SK-N-SH (cell line): ENCODE data around the gene JAZF1. TPM values are rescaled to one million over a fixed set of nuclear protein-coding genes. Genes with fewer than 3 reads are reported as not detected.

Experiments used
- CTCF ChIA-PET: fragments of 300-600, 350-600 bp; formaldehyde crosslinking; extraction: SDS; loops from one replicate; lab custom pipeline; 2021; lab: Yijun Ruan, JAX
- POLR2A ChIA-PET: fragments of 350-600 bp; sonication (Branson Sonifier 250); formaldehyde crosslinking; extraction: SDS; loops from one replicate; lab custom pipeline; 2020; ENCODE audit warnings: antibody characterized with exemption, inconsistent platforms; lab: Yijun Ruan, JAX
- DNase-seq: peaks from one replicate; pipeline ENCODE4 v3.0.0; 2012
- H2AFZ ChIP-seq: fragments of 200-600 bp; sonication (generic); 2 replicates; pipeline ENCODE4 v1.8.1; 2016; ENCODE audit warnings: antibody characterized with exemption, mild to moderate bottlenecking, low read depth
- H3F3A ChIP-seq: fragments of 200-600 bp; sonication (generic); replicated peaks from 2 replicates; pipeline ENCODE3; 2016; ENCODE audit warnings: antibody characterized with exemption, mild to moderate bottlenecking; ENCODE audit not compliant: insufficient read depth
- H3K27ac ChIP-seq, 2 experiments: fragments of 200-500 bp in 1 of 2; fragments of 200-600 bp in 1 of 2; sonication (Bioruptor generic) in 1 of 2; sonication (generic), shearing (Covaris generic) in 1 of 2; 2 replicates each; pipeline versions ENCODE4 v1.5.1 to v1.6.1; 2014 to 2016; ENCODE audit warnings: low read depth in 2 of 2, inconsistent platforms in 1 of 2, low read length in 1 of 2, mild to moderate bottlenecking in 1 of 2, mixed read lengths in 1 of 2
- H3K27me3 ChIP-seq: fragments of 200-600 bp; sonication (generic), shearing (Covaris generic); 2 replicates; pipeline ENCODE4 v1.6.1; 2016; ENCODE audit warnings: mixed run types; ENCODE audit not compliant: insufficient read depth
- H3K36me3 ChIP-seq, 2 experiments: fragments of 200-500 bp in 1 of 2; fragments of 200-600 bp in 1 of 2; sonication (Bioruptor generic) in 1 of 2; sonication (generic) in 1 of 2; replicated peaks in 1 of 2; 2 replicates each; pipeline versions ENCODE3 to v1.5.1; 2014 to 2016; ENCODE audit warnings: low read length in 1 of 2, mild to moderate bottlenecking in 1 of 2; ENCODE audit not compliant: insufficient read depth in 2 of 2, control insufficient read depth in 1 of 2
- H3K4me1 ChIP-seq, 2 experiments: fragments of 200-500 bp in 1 of 2; fragments of 200-600 bp in 1 of 2; sonication (Bioruptor generic) in 1 of 2; sonication (generic), shearing (Covaris generic) in 1 of 2; 2 replicates each; pipeline versions ENCODE4 v1.5.1 to v1.6.1; 2014 to 2016; ENCODE audit warnings: low read depth in 1 of 2, low read length in 1 of 2, mixed run types in 1 of 2; ENCODE audit not compliant: insufficient read depth in 2 of 2, control insufficient read depth in 1 of 2
- H3K4me2 ChIP-seq: fragments of 200-600 bp; sonication (generic), shearing (Covaris generic); 2 replicates; pipeline ENCODE4 v1.6.1; 2017; ENCODE audit warnings: mixed run types
- H3K4me3 ChIP-seq, 2 experiments: fragments of 200-500 bp in 1 of 2; fragments of 200-600 bp in 1 of 2; sonication (Bioruptor generic) in 1 of 2; sonication (generic), shearing (Covaris generic) in 1 of 2; 2 replicates each; pipeline versions ENCODE4 v1.5.1 to v1.8.1; 2014 to 2016; ENCODE audit warnings: low read depth in 2 of 2, inconsistent platforms in 1 of 2, low read length in 1 of 2, mild to moderate bottlenecking in 1 of 2, mixed read lengths in 1 of 2, moderate library complexity in 1 of 2
- H3K79me2 ChIP-seq: fragments of 200-600 bp; sonication (generic); 2 replicates; pipeline ENCODE4 v1.8.1; 2017; ENCODE audit warnings: mild to moderate bottlenecking; ENCODE audit not compliant: insufficient read depth
- H3K9ac ChIP-seq: fragments of 200-600 bp; sonication (generic); 2 replicates; pipeline ENCODE4 v1.6.1; 2017; ENCODE audit warnings: mixed run types
- H3K9me2 ChIP-seq: fragments of 200-600 bp; sonication (generic); 2 replicates; pipeline ENCODE4 v1.6.1; 2017; ENCODE audit warnings: mixed run types
- H3K9me3 ChIP-seq: fragments of 200-600 bp; sonication (generic); 2 replicates; pipeline ENCODE4 v1.6.1; 2017; ENCODE audit warnings: mixed run types, mild to moderate bottlenecking, moderate library complexity
- H4K20me1 ChIP-seq: fragments of 200-600 bp; sonication (generic); 2 replicates; pipeline ENCODE4 v1.6.1; 2017; ENCODE audit warnings: mild to moderate bottlenecking, mixed run types; ENCODE audit not compliant: insufficient read depth
- EP300 ChIP-seq, 2 experiments: IDR thresholded peaks; 2 replicates each; pipeline versions ENCODE4 v1.4.0 to v1.6.1; 2012; ENCODE audit warnings: borderline replicate concordance in 1 of 2, low read depth in 1 of 2, low read length in 1 of 2
- FOSL2 ChIP-seq: IDR thresholded peaks from 2 replicates; pipeline ENCODE4 v1.4.0; 2012; ENCODE audit warnings: low read depth, mild to moderate bottlenecking, moderate library complexity, borderline replicate concordance
- FOXM1 ChIP-seq: IDR thresholded peaks from 2 replicates; pipeline ENCODE4 v1.4.0; 2012; ENCODE audit warnings: low read depth, mild to moderate bottlenecking
- MXI1 ChIP-seq: IDR thresholded peaks from 2 replicates; pipeline ENCODE4 v1.6.1; 2012; ENCODE audit warnings: mild to moderate bottlenecking, low read depth, low read length, improper control_type of control experiment
- NFIC ChIP-seq: IDR thresholded peaks from 2 replicates; pipeline ENCODE4 v1.4.0; 2012; ENCODE audit warnings: borderline replicate concordance
- SIN3A ChIP-seq: IDR thresholded peaks from 2 replicates; pipeline ENCODE4 v1.6.1; 2012; ENCODE audit warnings: low read depth, mild to moderate bottlenecking, low read length, moderate library complexity, borderline replicate concordance
- TCF12 ChIP-seq: IDR thresholded peaks from 2 replicates; pipeline ENCODE4 v1.4.0; 2012
- TEAD4 ChIP-seq: IDR thresholded peaks from 2 replicates; pipeline ENCODE4 v1.4.0; 2012; ENCODE audit warnings: mild to moderate bottlenecking, borderline replicate concordance; ENCODE audit not compliant: insufficient read depth
- WGBS: methylation state at CpG from one replicate; pipeline ENCODE4 v1.1.6; 2017; ENCODE audit warnings: low lambda C conversion rate; 5-methylcytosine and 5-hydroxymethylcytosine counted together
- polyA plus RNA-seq, 3 experiments: library from polyadenylated mRNA; depleted of rRNA; stranded (reverse); fragments of >200 nt; gene quantifications; 2 replicates each; pipeline ENCODE4 v1.2.3, GENCODE V29; 2012
- TF ChIP-seq, protein P1 (sequence below): IDR thresholded peaks from 2 replicates; pipeline ENCODE4 v1.4.0; 2012; ENCODE audit warnings: low read depth, borderline replicate concordance
- TF ChIP-seq, protein P2 (sequence below): IDR thresholded peaks from 2 replicates; pipeline ENCODE4 v1.4.0; 2012; ENCODE audit warnings: low read depth
- TF ChIP-seq, protein P3 (sequence below): IDR thresholded peaks from 2 replicates; pipeline ENCODE4; 2012
- TF ChIP-seq, protein P4 (sequence below): IDR thresholded peaks from 2 replicates; pipeline ENCODE4 v1.4.0; 2012; ENCODE audit warnings: low read depth, borderline replicate concordance

The JAZF1 gene
- polyA plus RNA-seq, 1 of the 3 experiments (the other 2 are of a cell fraction) = 1.7 TPM

DNA sequence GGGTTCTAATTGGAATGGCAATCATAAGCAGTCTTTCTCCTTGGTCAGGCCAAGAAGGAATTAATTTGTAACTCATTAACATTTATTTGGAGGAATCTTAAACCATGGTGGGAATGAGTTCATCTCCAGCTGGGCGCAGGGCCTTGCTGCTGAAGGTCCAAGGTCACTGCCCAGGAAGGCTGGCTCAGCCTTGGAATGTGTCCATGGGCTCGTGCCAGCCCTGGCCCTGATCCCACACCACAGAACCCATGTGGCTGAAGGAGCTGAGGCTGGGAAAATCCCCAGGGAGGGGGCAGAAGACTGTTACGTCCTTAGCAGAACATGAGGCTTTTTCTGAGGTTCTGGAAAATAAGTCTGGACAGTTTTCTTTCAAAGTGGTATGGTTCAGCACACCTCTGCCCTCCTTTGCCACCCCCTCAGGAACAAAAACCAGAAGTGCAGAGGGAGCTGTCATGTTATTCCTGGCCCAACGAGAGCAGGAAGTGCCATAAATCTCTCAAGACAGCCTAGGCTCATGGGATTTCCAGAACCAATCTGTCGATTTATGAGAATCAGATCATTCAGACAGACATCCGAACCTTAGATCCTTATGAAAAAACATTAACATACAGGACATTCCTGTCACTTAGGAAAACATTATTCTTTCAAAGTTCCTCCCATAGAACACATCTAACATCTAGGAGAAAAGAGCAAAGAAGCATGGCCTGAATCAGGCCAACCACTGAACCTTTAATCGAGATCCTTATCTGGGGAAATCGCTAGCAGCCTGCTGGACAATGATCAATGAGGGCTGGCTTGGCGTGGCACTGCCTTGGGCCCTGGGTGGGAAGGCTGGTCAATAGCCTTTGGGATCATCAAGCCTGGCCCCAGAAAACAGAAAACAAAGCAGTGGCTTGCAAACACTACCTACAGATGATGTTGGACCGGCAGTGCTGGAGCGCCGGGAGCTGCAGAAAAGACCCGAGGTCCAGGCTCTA, 306.3 kb downstream of the JAZF1 start:
- DNase-seq = no peak
- Histone ChIP-seq H3K27me3 (no peaks in the 10 kb centered on the region), H3K79me2 (no peaks in the 10 kb centered on the region), H3K27ac (peak overlapping the region in 1 of 2 experiments; percentile 43; a peak in 2 of 4 replicates), H4K20me1 (no peaks in the 10 kb centered on the region), H3K36me3 (no peaks in the 10 kb centered on the region), H3K4me1 (peaks cover 7 to 10% of the 10 kb centered on the region in 2 experiments), H3K9me2 (no peaks in the 10 kb centered on the region), H3K4me3 (no peak overlapping the region), H3F3A (no peaks in the 10 kb centered on the region), H3K9me3 (no peaks in the 10 kb centered on the region), H3K9ac (no peak overlapping the region), H2AFZ (no peak overlapping the region), H3K4me2 (peak overlapping the region; percentile 38)
- POLR2A ChIA-PET = no interaction called here
- 67% methylated on average over 13 of the region's 13 CpGs for WGBS
- peak; percentile 95 for TF ChIP-seq NFIC
- TF ChIP-seq TCF12 = peak; percentile 75
- TF ChIP-seq EP300 (IDR thresholded peaks at IDR 0.05; ENCODE audit: borderline replicate concordance in 1 of 2, low read depth in 1 of 2, low read length in 1 of 2) = peak in 1 of 2 experiments; percentile 26; a peak in 1 of 4 replicates
- TF ChIP-seq, protein P1, sequence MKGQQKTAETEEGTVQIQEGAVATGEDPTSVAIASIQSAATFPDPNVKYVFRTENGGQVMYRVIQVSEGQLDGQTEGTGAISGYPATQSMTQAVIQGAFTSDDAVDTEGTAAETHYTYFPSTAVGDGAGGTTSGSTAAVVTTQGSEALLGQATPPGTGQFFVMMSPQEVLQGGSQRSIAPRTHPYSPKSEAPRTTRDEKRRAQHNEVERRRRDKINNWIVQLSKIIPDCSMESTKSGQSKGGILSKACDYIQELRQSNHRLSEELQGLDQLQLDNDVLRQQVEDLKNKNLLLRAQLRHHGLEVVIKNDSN = 0 out of 2 replicates have a peak, but pooled peaks have one; percentile 24
- peak; percentile 61; the same call in 1 of the 2 replicates for TF ChIP-seq TEAD4
- TF ChIP-seq, protein P2, sequence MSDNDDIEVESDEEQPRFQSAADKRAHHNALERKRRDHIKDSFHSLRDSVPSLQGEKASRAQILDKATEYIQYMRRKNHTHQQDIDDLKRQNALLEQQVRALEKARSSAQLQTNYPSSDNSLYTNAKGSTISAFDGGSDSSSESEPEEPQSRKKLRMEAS = peak; percentile 66
- no peak for TF ChIP-seq SIN3A
- TF ChIP-seq FOXM1 = no peak
- TF ChIP-seq, protein P3, sequence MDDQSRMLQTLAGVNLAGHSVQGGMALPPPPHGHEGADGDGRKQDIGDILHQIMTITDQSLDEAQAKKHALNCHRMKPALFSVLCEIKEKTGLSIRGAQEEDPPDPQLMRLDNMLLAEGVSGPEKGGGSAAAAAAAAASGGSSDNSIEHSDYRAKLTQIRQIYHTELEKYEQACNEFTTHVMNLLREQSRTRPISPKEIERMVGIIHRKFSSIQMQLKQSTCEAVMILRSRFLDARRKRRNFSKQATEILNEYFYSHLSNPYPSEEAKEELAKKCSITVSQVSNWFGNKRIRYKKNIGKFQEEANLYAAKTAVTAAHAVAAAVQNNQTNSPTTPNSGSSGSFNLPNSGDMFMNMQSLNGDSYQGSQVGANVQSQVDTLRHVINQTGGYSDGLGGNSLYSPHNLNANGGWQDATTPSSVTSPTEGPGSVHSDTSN = peak; percentile 63
- no peak for TF ChIP-seq MXI1
- TF ChIP-seq, protein P4, sequence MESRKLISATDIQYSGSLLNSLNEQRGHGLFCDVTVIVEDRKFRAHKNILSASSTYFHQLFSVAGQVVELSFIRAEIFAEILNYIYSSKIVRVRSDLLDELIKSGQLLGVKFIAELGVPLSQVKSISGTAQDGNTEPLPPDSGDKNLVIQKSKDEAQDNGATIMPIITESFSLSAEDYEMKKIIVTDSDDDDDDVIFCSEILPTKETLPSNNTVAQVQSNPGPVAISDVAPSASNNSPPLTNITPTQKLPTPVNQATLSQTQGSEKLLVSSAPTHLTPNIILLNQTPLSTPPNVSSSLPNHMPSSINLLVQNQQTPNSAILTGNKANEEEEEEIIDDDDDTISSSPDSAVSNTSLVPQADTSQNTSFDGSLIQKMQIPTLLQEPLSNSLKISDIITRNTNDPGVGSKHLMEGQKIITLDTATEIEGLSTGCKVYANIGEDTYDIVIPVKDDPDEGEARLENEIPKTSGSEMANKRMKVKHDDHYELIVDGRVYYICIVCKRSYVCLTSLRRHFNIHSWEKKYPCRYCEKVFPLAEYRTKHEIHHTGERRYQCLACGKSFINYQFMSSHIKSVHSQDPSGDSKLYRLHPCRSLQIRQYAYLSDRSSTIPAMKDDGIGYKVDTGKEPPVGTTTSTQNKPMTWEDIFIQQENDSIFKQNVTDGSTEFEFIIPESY = no peak
- TF ChIP-seq FOSL2 = no peak
- CTCF ChIA-PET = interaction anchor here (0.8 to 2.5 kb wide), 2 partner anchors 11 to 31 kb away, joined by 5 to 6 read pairs; no protein-coding TSS in a partner anchor
